Erythroblast (primary cell): Measurements from ENCODE around the gene ITGB1.
"Not testable (repeated sequence)": the region's sequence is repeated elsewhere in the genome, so short reads cannot be mapped to it uniquely, and the experiment has no call there.

Experiments used
- DNase-seq, 2 experiments: peaks; one replicate each; lab custom pipeline; 2025; lab: John Stamatoyannopoulos, UW
- GATA1 ChIP-seq: IDR thresholded peaks from 2 replicates; pipeline ENCODE4 v1.6.1; 2011; ENCODE audit warnings: low read depth, mild to moderate bottlenecking, control low read depth, low read length, moderate library complexity
- POLR2A ChIP-seq: IDR thresholded peaks from 2 replicates; pipeline ENCODE4 v1.6.1; 2011; ENCODE audit warnings: mild to moderate bottlenecking, low read length

Gene ITGB1

DNA sequence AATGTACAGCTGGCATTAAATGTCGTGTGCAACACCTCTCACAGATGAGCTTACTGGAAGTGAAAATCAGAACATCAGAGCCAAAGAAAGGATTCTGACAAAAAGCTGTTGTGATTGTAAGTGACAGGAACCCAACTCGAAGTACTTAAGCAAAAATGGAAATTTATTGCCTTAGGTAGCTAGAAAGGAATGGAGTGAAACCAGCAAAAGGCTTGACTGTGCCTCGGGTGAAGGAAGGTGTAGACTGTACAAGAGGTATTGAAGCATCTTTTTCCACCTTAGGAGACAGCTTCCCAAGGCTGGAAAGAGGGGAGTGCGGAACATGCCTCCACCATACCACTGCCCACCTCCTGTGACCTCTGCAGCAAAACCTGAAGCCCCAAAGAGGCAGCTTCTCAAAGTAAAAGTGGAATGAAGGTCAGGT lies 27.3 kb upstream of the ITGB1 start:
- no peak for DNase-seq
- TF ChIP-seq GATA1 (no peak), POLR2A (no peak)

DNA sequence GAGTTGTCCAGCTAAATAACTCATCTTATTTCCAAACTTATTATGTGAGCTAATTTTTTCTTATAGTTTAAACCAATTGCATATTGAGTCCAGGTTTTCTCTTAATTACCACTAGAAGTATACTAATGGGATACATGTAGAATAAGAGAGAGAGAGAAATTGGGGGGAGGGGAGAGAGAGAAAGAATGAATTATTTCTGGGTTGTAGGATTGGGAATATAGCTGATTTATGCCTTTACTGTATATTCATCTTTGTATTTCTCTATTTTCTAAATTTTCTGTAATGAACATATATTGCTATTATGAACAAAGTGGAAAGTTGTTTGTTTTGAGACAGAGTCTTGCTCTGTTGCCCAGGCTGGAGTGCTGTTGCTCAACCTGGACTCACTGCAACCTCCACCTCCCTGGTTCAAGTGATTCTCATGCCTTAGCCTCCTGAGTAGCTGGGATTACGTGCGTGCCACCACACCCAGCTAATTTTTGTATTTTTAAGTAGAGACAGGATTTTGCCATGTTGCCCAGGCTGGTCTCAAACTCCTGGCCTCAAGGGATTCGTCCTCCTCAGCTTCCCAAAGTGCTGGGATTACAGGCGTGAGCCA lies 26.1 kb upstream of the ITGB1 start:
- TF ChIP-seq GATA1 (no peak), POLR2A (no peak)
- DNase-seq: no peak

DNA sequence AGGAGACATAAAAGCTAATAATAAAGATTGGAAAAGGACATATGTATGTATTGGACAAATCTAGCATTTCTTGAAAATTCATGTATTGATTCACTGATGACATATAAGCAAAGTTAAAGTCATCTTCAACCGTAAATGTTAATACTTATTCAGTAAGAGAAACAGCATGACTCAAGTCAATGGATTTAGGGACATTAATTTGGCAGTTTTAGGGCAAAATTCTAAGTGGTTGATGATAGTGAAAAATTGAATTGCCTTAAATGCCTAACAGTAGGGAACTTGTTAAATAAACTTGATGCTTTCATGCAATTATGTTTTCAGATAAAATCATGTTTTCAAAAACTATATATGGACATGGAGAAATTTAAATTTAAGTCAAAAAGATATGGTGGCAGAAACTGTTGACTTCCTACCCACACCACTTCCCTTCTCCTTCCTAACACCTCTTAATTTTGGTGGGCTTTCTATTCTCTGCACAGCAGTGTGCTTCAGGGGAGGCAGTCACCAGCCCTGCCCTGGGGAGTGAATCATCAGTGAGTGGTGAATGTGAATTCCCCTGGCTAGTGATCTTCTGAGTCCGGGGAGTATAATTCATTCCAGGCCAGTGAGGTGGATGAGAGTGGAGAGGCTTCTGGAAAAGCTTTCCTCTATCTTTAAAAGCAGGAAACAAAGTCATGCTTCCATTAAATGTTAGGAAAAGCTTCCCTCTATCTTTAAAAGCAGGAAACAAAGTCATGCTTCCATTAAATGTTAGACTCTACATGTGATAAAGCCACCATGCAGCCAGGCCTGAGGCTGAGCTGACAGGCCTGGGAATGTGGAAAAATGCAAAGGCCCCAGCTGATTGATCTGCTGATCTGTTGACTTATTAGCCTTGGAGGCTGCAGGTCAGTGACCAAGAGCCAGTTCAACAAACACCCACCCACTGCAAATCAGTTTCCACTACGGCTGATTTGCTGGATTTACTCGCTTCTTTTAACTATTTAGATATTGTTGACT lies 25.2 kb upstream of the ITGB1 start:
- no peak for TF ChIP-seq GATA1
- no peak for TF ChIP-seq POLR2A
- no peak for DNase-seq

DNA sequence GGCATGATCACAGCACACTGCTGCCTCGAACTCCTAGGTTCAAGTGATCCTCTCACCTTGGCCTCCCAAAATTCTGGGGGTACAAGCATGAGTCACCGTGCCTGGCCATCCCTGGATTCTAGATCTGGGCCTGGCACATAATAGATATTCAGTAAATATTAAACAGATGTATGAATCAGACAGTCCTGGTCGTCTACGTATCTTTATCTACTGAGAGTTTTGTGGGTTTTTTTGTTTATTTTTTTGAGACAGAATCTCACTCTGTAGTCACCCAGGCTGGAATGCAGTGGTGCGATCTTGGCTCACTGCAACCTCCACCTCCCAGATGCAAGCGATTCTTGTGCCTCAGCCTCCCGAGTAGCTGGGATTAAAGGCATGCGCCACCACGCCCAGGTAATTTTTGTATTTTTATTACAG lies 24.3 kb upstream of the ITGB1 start:
- no peak for DNase-seq
- TF ChIP-seq POLR2A: no peak
- no peak for TF ChIP-seq GATA1

DNA sequence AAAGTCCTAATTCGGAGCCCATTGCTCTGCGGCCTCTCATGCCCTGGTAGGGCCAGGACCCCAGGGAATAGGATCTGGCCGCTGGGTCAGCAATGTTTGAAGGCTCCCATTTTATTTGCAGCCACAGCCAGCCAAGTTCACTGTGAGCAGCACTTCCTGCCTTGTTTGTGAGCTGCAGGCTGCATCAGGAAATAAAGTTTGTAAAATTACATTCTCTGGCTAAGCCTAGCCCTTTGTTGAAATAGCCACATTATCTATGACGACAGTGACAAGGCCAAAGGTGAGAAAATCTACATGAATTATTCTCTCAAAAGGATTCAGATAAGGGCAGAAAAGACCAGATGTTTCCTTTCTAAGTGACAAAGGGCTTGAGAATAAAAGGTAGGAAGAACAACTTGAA lies 23.7 kb upstream of the ITGB1 start:
- DNase-seq: no peak
- TF ChIP-seq GATA1: no peak
- no peak for TF ChIP-seq POLR2A

DNA sequence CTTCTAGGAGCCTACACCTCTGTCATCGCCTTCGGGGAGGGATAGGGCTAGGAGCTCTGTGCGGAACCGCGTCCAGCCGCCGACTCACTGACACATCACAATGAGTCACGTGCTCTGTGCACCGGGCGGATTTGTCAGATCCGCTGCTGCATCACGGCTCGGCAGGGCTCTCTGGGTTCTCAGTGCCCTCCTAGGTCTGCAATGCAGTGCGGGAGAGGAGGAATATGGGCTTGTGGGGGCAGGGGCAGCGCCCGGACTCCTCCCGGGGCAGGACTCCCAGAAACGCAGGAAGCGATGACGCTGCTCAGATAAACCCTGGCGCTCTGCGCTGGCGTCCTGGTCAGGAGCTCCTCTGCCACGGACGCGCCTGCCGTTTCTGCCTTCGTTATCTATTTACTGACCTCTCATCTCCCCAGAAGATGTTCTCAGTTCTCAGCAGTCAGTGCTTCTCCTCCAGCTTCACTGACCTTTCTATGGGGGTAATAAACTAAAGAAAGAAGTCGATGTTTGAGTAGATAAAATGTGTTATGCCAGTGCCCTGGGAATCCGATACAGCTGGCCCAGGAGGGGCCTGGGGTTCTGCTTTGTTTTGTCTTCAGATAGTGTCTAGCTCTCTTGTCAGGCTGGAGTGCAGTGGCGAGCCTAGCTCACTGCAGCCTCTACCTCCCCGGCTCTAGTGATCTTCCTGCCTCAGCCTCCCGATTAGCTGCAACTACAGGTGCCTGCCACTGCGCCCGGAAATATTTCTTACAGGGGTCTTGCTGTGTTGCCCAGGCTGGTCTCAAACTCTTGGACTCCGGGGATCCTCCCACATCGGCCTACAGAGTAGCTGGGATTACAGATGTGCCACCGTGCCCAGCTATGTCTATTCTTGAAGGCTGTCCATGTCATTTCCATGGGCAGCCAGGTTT lies 22.8 kb upstream of the ITGB1 start:
- TF ChIP-seq POLR2A (peak; percentile 87), GATA1 (no peak)
- peak; percentile 92 for DNase-seq

DNA sequence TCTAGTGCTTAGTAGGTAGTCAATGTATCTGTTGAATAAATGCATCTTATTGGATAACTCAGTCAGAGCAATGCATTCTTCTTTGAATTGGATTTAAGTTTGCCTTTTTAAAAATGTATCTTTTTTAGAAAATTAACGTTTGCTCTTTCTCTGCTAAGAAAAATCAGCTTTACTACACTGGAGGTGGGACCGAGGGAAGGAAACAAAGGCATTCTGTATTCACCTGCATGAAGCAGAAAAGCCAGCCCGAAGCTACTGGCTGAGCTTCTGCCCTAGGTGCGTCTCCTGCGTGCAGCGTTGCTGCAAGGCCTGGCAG lies 22.2 kb upstream of the ITGB1 start:
- no peak for DNase-seq
- TF ChIP-seq POLR2A (no peak), GATA1 (no peak)

DNA sequence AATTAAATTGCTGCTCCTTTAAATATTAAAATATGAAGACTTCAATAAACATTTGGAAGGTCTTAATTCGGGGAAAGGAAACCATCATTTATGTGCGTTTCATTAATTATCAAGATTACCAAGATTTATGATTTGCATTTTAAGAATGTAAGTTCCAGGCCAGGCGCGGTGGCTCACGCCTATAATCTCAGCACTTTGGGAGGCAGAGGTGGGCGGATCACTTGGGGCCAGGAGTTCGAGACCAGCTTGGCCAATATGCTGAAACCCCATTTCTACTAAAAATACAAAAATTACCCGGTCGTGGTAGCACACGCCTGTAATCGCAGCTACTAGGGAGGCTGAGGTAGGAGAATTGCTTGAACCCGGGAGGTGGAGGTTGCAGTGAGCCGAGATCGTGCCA lies 21.7 kb upstream of the ITGB1 start:
- DNase-seq: not testable (repeated sequence)

DNA sequence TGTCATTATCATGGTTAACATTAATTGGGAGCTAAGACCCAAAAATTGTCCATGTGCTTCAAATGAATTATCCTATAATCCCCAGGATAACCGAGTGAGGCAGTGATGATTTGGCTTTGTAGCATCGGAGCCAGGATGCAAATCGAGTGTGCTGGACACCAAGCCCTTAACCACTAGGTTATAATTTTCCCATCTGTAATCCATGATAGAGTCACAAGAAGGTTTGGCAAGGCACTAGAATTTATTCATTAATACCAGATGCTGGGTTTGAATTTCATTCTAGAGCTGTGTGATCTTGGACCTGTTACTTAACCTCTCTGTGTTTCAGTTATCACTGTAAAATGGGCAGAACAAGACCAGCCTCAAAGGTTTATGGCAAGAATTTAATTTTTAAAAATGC lies 21.0 kb upstream of the ITGB1 start:
- DNase-seq: no peak
- TF ChIP-seq GATA1: no peak
- TF ChIP-seq POLR2A: no peak

DNA sequence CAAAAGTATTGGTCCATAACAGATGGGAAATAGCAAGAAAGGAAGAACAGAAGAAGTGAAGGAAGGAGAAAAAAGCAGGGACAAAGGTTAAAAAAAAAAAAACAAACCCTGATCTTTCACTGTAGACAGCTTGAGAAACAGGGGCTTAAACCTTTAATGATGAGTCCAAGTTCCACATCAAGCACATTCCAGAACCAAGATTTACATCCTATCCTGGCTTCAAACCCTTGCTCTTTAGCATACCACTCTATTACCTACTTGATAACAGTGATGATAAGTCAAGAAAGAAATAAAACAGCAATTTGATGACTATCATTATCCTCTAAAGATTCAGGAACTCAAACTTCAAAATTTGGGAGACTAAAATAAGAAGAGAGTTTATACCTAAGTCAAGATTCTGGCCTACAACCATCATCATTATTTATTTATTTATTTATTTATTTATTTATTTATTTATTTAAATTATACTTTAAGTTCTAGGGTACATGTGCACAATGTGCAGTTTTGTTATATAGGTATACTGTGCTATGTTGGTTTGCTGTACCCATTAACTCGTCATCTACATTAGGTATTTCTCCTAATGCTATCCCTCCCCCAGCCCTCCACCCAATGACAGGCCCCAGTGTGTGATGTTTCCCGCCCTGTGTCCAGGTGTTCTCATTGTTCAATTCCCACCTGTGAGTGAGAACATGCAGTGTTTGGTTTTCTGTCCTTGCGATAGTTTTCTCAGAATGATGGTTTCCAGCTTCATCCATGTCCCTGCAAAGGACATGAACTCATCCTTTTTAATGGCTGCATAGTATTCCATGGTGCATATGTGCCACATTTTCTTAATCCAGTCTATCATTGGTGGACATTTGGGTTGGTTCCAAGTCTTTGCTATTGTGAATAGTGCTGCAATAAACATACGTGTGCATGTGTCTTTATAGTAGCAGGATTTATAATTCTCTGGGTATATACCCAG lies 20.1 kb upstream of the ITGB1 start:
- DNase-seq: not testable (repeated sequence)

DNA sequence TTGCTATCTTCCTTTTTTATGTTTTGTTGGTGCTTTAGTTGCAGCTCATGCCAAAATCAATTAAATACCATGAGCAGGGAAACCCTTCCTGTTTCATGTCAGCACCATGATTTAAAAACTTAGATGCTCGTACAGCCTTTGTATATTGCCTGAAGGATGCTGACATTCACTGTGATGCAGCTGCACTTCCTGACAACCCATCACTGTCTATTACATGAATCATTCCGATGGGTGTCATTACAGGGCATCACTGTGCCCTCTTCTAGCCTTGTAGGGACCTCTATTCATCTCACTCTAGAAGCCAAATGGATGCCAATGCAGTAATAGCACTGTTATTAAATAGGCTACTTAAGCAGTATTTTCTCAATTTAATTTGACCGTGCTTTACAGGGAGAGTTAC lies 18.3 kb upstream of the ITGB1 start:
- no peak for DNase-seq
- TF ChIP-seq GATA1: no peak
- no peak for TF ChIP-seq POLR2A

DNA sequence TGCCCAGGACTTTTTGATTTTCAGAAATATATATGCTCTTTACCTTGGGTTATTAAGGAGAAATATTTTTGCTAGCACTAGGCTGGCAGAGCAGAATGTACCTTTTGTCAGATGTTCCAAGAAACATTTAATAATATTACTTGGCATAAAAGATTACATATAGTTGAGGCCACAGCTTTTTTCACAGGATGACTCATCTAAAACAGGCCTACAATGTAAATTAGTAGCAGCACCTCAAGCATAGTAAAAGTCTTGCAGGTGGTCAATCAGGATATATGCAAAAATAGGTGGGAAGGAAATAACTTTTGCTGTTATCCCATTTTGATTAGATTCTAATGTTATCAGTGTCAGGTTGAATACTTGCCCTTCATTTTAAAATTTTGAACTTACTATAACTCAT lies 14.9 kb upstream of the ITGB1 start:
- TF ChIP-seq GATA1 (no peak), POLR2A (no peak)
- peak in 1 of 2 experiments; percentile 37 for DNase-seq

DNA sequence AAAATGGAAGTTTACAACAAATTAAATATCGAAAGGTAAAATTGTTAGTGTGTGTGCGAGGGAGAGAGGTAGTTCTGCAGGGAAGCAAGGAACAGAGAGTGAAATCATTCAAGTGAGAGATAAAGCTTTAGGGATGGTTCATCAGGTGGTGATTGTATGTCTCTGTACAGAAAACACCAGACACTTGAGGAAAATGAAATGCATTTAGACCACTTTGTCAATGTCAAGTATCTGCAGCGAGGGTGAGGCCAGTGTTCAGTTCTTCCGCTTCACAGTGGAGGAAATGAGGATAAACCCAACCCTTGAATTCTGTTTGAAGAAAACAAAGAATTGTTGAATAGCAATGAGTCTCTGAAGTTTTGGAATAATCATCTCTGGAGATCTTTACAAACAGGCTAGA lies 14.4 kb upstream of the ITGB1 start:
- DNase-seq: peak in 1 of 2 experiments; percentile 32
- no peak for TF ChIP-seq GATA1
- no peak for TF ChIP-seq POLR2A

DNA sequence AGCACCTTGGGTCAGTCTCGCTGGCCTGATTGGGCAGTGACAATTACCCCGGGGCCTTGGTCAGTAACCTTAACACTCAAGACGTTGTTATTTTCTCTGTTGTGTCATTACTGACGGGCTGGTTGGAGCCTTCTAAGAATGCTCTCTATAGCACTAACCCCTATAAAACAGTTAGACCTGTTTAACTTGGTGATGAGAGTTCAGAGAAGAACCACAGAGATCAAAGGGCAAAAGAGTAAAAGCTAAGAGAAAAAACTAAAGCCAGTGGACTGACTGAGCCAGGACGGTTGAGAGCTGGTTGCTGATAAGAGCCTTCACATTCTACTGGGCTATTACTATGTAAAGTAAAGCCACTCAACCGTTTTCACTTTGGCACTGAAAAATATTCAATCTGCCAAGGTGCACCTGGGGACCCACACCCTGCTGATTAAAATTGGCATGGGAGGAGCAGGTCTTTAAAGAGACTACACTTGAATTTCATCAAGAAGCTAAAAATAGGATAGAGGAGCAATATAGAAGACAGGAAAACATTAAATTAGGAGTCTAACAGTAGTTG lies 13.6 kb upstream of the ITGB1 start:
- peak; percentile 54 to 78 for DNase-seq
- TF ChIP-seq GATA1 (no peak), POLR2A (no peak)
